HepG2 (cell line): Measurements from ENCODE around the gene KAZALD1.

Experiments used
- CBX1 ChIP-seq: IDR thresholded peaks from one replicate; pipeline ENCODE4 v1.6.1; 2016; ENCODE audit warnings: antibody characterized with exemption, low read depth
- PHF20 ChIP-seq: sonication (generic); formaldehyde crosslinking; IDR thresholded peaks from 2 replicates; pipeline ENCODE4 v1.5.0; 2020; ENCODE audit warnings: mild to moderate bottlenecking, missing genetic modification reagents
- POLR2A ChIP-seq, 2 experiments: IDR thresholded peaks; 2 replicates each; pipeline ENCODE4 v1.6.1; 2011; ENCODE audit warnings: low read depth in 2 of 2, low read length in 2 of 2, mild to moderate bottlenecking in 1 of 2, moderate library complexity in 1 of 2; ENCODE audit not compliant: insufficient read depth in 1 of 2
- ZKSCAN1 ChIP-seq: fragments of 150-350 bp; IDR thresholded peaks from 2 replicates; pipeline ENCODE4 v1.6.1; 2014; ENCODE audit warnings: low read length
- ZNF7 ChIP-seq: IDR thresholded peaks from 2 replicates; pipeline ENCODE4 v1.6.1; 2016; ENCODE audit warnings: missing biosample characterization, missing genetic modification reagents

GRCh38 chr10:101050208-101051069, 11.3 kb upstream of the KAZALD1 start:
- no peak for TF ChIP-seq ZKSCAN1
- no peak for TF ChIP-seq CBX1
- TF ChIP-seq PHF20 = no peak
- no peak for TF ChIP-seq POLR2A (IDR thresholded peaks at IDR 0.05; ENCODE audit: insufficient read depth in 1 of 2, low read depth in 2 of 2, low read length in 2 of 2)
- TF ChIP-seq ZNF7 (CRISPR knock-in tag) = no peak
